Gastroesophageal sphincter (tissue), 3 donors: ENCODE measurements around the gene EGFR.
A peak's percentile ranks its signal among the peaks of the same experiment; 100 is the strongest.

Source experiments
- EP300 ChIP-seq: sonication (generic); formaldehyde crosslinking; IDR thresholded peaks from one replicate; pipeline ENCODE4 v1.6.1; 2017; ENCODE audit warnings: antibody characterized with exemption, mild to moderate bottlenecking
- POLR2AphosphoS5 ChIP-seq: sonication (generic); formaldehyde crosslinking; IDR thresholded peaks from one replicate; pipeline ENCODE4 v1.6.1; 2017; ENCODE audit warnings: antibody characterized with exemption
- TF ChIP-seq, protein P1 (sequence below), 4 experiments: fragments of 200-600 bp in 2 of 4; fragments of 450-650 bp in 2 of 4; sonication (generic) in 1 of 4; IDR thresholded peaks; one replicate each; pipeline ENCODE4 v1.5.1; 2017 to 2019; ENCODE audit warnings: antibody characterized with exemption in 4 of 4, mild to moderate bottlenecking in 2 of 4, moderate library complexity in 2 of 4

- TF ChIP-seq, protein P1, sequence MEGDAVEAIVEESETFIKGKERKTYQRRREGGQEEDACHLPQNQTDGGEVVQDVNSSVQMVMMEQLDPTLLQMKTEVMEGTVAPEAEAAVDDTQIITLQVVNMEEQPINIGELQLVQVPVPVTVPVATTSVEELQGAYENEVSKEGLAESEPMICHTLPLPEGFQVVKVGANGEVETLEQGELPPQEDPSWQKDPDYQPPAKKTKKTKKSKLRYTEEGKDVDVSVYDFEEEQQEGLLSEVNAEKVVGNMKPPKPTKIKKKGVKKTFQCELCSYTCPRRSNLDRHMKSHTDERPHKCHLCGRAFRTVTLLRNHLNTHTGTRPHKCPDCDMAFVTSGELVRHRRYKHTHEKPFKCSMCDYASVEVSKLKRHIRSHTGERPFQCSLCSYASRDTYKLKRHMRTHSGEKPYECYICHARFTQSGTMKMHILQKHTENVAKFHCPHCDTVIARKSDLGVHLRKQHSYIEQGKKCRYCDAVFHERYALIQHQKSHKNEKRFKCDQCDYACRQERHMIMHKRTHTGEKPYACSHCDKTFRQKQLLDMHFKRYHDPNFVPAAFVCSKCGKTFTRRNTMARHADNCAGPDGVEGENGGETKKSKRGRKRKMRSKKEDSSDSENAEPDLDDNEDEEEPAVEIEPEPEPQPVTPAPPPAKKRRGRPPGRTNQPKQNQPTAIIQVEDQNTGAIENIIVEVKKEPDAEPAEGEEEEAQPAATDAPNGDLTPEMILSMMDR (IDR thresholded peaks at IDR 0.05) = peak in 2 of 4 experiments; percentile 6 to 15
- TF ChIP-seq EP300 = no peak
- TF ChIP-seq POLR2AphosphoS5 = peak; percentile 82
Measured at GRCh38 chr7:55133630-55134358, 115.0 kb downstream of the EGFR start.
